Endometrium (tissue), 2 donors: ENCODE data around the gene ATP8A2.

Experiments
- FAIRE-seq: peaks from 2 replicates; lab custom pipeline; 2012; peaks lifted over from hg19 to GRCh38; lab: Jason Lieb, UNC
- donor health status: control.
- donor health status: control.

The ATP8A2 gene

DNA sequence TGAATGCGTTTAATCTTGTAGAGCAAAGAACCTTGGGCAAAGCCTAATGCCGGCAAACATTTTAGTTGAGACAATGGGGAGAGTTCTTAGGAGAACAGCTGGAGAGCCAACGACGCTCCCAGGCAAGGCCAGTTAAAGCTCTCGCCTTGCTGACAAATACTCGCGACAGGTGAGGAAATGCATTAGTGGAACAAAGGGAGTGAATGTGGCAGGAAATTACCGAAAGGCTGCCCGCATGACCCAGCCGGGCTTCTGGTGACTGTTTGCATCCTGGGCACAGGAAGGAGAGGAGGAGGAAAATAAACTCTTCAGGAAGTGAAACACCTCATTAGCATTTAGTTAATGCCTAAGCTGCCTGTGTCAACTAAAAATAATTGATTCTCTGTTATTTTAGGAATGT is 605.4 kb downstream of the ATP8A2 start:
- FAIRE-seq = no peak

DNA sequence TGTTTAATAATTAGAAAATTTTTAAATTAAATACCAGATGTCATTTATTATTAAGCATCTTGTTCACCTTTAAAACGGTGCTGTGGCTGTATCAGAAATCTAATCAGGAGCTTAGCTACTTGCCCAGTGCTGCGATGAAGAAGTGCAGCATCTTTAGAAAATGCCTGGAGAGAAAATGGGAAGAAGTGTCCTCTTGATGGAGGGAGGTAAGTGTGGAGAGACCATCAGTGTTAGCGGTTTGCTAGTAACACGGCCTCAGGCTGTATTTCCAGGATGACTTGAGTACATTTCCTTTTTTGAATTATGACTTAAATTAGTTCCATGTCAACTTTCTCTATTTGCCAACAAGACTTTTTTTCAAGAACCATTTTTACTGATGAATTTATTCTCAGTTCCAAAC is 605.9 kb downstream of the ATP8A2 start:
- FAIRE-seq = no peak

DNA sequence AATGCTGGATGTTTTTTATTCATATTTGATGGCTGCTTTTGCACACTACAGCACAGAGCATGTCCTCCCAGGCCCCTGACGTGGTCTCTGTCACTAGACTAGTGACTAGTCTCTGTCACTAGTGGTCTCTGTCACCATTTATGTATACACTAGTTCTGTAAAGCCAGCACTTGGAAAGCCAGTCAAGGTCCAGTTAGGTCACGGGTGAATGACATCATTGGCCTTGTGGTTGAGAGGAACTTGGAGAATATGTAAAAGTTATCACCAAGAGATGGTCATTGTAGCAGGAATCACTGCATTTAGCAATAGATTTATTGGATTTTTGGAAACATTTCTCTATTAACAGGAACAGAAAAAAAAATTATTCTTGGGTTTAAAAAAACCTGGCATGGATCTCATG is 607.2 kb downstream of the ATP8A2 start:
- FAIRE-seq = no peak

DNA sequence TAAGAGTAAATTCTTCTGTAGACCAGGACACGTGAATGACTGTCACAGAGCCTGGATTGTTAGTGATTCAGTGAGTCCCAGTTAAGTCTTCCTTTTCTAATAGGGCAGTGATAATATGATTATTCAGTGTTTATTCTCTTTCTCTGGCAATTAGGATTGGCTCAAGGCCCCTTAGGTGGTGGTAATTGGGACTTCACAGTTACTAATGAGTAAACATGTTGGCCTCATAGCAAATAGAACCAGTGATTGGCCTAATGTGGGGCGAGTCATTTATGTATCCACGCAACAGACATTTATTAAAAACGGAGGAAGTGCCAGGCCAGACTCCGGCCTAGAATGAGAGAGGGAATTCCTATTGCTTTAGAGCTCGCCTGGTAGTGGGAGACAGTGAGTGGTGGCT is 607.6 kb downstream of the ATP8A2 start:
- FAIRE-seq = no peak

DNA sequence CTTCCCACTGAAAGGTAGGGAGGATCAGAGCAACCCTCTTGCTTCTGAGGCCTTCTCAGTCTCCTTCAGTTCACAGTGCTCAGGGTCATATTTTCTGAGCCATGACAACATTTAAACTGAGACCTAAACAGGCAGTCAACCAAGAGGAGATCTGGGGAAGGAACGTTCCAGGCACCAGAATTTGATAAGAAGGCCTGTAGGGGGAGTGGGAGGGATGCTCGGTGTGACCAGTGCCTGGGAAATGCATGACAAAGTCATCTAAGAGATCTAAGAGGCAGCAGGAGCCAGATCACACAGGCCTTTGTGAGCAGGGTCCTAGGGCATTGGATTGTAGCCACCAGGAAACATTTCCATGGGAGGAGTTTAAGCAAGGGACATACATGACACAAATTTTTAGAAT is 608.5 kb downstream of the ATP8A2 start:
- no peak for FAIRE-seq

DNA sequence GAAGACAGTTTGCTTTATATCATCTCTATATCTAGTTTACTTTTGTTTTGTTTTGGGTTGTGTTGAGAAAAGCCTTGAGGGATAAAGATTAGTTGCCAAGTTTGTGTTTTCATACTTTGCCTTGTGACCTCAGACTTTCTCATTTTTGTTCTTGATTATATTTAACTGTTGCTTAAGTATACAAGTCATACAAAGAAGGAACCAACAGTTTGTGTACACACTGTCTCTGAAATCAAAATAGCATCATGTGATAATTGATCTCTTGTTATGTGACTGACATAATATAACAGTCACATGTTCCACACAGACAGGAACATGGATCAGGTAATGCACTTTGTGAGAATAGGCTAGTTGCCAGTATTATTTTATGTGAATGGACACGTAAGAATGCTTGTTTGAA is 609.3 kb downstream of the ATP8A2 start:
- FAIRE-seq = no peak

DNA sequence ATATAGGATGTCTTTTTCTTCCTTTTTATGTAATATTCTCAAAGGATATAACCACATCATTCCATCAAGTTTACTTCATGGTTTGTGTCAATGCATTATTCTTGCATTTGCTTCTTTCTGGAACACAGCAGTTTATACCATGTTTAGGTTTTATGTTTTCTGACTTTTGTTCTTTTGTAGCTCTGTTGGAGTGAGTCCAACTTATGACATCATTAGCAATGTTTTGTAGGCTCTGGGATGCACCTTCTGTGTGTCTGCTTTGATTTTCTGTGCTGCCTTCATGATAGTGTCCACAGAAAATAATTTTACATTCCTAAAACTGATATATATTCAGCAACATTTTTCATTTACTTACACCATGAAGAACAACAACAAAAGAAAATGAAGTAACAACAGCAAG is 611.1 kb downstream of the ATP8A2 start:
- no peak for FAIRE-seq

DNA sequence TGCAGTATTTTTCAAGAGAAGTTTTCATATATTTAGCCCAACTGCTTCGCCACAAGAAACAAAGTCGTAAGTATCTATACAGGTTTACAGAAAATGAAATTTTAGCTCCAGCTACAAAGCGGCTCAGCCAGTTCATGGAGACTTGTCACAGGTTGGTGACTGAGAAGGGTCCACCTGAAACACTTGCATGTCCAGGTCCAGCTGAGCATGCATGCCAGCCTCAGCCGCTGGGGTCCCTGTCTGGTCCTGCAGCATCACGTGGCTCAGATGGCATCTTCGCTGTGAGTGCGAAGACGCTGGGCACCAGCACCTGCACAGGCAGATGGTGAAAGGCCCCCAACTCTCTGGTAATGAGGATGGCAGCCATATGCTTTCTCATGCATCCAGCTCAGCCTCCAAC is 616.2 kb downstream of the ATP8A2 start:
- no peak for FAIRE-seq

DNA sequence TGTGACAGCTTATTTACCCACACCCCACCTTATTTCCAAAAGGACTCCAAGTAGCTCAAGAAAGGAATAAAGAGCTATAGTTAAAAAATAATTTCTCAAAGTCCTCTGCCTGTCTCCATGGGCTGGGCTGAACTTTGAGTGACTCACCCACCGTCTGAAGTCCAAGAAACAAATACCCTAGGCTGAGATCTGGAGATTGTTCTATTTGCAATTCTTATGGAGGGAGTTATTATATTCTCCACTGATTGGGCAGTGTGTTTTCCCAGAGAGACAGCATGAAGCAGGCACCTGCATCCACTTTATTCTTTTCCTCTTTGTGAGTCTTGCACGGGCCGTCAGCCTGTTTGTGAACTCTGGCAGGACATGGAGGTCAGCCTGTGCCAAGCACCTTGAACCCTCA is 616.9 kb downstream of the ATP8A2 start:
- FAIRE-seq = no peak

DNA sequence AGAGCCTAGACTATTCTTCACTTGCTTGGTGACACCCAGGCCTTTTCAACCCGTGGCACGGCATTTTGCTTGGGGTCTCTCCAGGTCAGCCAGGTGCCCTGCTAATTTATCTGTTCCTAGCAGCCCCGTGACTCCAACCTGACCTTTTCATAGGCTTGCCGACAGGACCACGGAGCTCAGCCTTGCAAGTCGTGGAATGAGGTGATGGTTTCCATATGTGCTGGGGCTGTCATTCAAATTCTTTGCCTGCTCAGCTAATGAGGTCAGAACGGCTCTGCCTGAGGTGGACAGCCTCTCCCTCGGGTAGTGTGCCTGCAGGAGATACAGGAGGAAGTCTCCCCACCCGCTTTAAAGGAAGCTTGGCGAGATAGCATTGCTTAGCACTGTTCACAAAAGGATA is 619.0 kb downstream of the ATP8A2 start:
- FAIRE-seq = no peak

DNA sequence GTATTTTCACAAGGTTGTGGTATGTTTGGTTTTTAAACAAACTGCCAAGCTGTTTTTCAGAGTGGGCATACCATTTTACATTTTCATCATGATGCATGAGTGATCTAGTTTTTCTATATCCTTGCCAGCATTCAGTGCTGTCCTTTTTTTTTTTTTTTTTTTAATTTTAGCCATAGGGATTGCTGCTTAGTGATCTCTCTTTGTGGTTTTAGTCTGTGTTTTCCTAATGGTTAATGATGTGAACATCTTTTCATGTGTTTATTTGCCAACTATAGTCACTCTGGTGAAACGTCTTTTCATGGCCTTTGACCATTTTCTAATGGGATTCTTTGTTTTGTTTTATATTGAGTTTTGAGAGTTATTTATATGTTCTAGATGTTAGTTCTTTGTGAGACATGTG is 620.3 kb downstream of the ATP8A2 start:
- FAIRE-seq = no peak

DNA sequence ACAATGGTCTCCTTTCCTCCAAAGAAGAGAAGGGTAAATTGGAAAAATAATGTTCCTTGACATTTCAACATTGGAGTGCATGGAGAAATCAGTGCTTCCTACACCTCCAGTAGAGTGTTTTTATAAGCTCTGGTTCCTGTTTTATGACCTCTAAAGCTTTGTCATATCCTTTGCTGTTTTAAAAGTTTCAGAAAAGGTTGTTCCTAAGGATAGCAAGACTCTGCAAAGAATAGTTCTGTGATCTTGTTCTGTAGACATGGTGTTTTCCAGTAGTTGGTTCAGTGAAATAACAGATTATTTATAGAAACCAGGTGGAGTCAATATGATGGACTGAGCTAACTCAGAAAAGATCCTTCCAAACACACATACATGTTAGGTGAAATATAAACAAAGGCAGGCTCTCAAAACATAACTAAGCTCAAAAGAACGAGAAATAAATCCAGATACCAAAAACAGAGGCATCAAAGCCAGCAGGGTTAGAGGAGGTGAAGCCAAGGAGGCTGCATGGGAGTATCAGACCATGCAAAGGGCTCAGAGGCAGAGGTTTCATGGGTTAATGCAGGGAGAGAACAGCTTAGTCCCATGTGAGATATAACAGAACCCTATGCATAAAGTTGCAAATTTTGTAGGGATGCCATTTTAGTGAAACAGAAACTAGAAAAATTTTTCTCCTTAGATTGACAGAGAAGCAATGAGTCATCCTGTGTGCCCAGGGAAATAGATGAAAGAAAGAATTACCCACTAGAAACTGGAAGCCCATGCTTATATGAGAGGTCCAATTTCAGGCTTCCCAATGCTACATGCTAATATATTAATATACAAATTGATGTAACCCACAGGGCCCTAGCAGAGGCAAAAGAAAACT is 635.7 kb downstream of the ATP8A2 start:
- FAIRE-seq = no peak

DNA sequence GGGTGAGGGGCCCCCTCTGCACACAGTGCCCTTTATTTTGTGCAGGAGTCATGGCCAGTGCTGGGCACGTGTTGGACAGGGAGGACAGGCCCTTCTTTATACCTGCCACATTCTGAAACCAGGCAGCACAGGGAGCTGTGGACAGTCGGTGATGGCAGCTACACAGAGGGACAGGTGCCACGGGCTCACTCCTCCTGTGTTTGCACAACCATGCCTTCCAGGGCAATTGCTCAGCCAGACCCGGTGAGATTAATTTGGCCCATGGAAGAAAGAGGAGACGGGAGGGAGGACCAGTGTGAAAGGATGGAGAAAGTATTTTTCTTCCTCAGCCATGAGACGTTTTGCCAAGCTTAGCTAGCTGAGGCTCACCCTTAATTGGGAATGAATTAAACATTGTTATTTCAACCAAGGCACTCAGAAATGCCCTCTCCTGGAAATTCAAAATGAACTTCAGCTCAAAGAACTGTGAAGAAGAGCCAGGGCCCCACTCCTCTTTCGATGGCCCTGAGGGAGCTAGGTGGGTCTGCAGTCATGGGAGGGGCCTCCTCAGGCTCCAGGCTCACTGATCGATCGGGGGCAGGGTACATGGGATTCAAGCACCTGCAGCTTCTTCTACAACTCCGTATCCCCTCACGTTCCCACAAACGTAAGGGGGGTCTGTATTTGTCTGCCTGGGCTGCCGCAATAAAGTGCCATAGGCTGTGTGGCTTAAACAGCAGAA is 638.9 kb downstream of the ATP8A2 start:
- no peak for FAIRE-seq

DNA sequence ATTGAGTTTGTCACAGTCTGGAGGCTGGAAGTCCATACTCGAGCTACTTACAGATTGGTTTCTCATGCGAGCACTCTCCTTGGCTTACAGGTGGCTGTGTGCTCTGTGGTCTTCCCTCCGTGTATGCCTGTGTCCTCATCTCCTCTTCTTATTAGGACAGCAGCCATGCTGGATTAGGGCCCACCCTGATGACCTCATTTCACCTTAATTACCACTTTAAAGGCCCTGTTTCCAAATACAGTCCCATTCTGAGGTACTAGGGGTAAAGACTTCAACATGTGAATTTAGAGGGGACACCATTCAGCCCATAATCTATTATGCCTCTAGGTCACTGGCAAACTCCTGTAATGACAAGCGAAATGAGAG is 639.4 kb downstream of the ATP8A2 start:
- FAIRE-seq = no peak

DNA sequence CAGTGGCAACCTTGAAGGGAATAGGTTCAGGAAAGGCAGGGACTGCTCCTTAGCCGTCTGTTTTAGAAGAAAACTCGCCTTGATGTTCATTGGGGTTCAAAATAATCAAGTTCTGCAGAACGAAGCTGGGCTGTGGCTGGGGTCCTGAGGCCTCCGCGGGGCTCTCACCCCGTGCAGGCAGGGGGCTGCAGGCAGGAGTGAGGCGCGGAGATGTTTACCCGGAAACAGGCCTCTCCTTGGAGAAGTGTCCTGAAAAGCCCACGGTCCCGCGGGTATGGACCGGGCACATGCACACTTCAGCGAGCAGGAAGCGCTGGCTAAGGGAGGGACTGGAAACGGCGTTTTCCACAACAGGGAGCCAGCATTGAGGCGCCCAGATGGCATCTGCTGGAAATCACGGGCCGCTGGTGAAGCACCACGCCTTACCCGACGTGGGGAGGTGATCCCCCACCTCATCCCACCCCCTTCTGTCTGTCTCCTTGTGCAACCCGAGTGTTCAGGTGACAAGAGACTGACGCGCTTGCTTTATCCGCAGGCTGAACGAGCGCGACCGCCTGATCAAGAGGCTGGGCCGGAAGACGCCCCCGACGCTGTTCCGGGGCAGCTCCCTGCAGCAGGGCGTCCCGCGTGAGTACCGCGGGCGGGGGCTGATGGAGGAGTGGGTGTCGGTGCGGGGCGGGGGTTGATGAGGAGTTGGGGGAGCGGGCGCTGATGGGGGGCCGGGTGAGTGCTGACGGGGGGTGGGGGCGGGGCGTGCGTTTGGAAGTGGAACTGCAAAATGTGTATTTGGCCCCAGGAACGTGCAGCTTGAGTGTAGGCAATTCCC is 640.4 kb downstream of the ATP8A2 start:
- FAIRE-seq = no peak

DNA sequence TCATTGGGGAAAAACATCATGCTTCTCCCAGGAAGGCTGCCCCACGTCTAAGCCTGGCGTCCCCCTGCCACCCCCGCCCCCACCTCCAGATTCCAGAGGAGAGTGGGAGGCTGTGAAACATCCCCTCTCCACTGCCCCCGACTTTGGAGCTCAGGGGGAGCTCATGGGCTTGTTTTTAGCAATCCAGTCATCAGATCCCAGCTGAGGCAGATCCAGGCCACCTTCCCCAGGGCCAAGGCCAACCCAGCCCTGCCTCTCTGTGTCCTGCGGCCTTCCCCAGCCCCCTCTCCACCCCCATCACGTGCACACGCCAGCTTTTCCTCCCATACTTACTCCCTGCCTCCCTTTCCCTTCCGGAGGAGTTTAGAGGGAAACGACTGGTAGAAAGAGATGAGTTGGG is 641.2 kb downstream of the ATP8A2 start:
- FAIRE-seq = no peak

DNA sequence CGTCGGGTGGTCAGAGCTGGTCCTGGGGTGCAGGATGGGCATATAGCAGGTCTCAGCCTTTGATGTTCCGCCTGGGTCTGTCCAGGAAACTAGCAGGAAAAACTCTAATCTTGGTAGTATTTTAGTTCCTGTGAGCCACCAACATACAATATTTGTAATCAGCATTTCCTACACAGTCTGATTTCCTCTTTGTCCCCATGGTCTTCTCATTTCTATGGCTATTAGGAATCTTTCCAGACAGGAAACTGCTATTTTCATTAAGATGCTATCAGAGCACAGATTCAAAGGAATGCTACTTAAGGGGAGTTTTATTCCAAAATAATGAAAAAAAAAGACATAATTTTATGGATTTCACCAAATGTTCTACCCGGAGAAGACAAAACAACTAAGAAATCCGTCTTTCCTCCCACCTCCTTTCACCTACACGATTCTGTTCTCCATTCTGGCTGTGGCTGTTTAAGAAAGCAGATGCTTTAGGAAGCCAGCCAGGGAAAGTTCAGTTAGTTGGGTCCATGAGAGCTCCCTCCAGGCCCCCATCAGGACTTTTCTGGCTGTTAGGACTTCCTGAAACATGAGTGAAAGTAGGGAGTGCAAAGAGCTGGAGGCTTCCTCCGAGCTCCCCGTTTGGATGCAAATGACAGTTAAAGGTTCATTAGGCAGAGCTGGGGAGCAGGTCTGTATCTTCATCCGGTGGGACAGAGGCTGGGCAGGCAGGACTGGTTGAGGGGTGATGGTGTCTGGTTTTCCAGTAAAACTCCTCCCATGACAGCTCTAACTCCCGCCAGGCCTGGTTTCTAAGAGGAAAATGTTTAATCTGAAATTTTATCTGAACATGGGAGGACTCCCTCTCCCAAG is 643.7 kb downstream of the ATP8A2 start:
- FAIRE-seq = peak; percentile 93

DNA sequence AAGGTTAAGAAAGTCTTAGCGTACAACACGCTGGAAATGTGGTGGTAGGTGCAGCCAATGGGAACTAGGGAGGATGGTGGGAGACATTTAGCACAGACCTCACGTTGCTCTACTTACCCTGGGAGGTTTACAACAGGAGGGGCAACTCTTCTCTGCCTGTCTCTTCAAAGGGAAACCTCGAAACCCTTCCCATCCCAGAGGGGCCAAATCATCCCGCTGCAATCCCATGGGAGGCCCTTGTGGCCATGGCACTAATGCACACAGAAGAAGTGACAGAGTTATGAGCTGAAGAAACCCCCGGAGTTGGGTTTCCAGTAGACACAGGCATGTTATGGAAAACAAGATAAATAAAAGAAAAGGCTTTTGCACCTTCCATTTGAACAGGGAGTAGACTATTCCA is 644.4 kb downstream of the ATP8A2 start:
- FAIRE-seq = no peak

DNA sequence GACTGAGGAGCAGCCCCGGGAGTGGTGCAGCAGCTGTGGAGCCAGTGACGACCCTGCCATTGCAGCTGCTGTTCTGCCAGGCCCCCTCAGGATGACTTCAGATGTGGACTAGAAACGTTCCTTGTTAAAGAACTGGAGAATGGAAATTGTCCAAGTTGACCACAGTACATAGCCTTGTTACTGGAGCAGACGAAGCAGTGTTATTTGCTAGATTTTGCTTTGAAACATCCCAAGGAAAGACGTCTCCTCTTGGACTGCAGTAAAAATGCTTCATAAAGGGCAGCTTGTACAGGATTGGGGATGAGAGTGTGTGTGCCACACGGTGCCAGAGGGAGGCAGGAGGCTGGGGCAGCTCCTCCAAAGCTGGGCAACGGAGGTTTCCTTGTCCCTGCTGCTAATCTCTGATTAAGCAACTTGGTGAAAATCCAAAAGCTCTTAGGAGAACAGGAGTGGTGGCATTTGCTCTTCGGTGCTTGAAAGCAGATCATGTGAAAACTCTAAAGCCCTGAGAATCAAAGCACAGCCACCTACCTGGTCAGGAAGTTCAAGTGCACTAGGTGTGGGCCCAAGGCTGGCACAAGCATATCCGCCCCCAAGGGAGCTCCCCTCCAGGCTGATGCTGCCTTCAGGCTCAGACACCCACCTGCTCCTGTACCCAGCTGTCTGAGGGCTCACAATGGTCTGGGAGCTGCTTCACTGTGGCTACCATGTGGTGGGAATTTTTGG is 645.6 kb downstream of the ATP8A2 start:
- FAIRE-seq = no peak

DNA sequence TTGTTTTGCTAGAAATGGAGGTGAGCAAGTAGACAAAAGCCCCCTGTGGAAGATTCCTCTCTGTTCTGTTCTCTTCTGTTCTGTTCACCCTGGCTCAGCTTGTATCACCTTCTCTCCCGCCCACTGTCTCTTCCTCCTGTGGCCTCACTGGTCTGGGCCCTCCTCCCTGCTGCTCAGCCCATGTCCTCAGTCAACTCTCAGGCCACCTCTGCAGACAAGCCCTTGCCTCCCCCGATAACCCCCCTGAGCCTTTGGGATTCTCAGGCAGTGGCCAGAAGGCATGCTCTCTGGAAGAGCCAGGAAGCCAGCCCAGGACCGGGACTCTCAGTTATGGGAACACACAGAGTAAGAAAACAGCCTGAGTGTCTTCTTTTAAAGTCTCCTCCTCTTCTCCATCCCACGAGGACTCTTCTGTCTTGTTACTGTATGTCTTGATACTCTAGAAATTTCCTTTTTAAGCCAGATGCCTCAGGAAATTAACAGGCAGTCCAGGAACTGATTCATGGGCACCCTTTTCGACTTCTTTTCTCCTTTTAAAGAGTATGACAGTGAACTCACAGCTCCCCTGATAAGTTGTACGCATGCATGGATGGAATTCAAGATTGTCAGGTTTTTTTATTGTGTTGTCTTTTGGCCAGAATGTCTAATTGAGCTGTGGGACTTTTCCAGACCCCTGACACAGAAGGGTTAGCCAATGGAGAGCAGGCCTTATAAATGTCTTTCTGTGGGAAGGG is 646.3 kb downstream of the ATP8A2 start:
- FAIRE-seq = no peak

DNA sequence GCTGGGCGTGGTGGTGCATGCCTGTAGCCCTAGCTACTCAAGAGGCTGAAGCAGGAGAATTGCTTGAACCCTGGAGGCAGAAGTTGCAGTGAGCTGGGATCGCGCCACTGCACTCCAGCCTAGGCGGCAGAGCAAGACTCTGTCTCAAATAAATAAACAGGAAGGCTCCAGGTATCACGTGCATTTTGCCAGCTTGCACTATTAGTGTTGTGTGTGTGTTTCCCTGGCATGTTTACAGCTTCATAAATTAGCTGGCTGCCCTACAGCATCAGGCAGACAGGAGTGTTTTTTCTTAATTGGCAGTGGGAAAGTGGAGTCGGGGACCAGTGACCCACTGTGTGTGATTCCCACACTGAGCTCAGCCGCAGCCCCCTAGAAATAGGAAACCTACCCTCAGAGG is 647.5 kb downstream of the ATP8A2 start:
- FAIRE-seq = no peak
